G401.6 (cell line): ENCODE data around the gene FKBP2.

Source experiments
- FAIRE-seq: peaks from 2 replicates; lab custom pipeline; 2012; peaks lifted over from hg19 to GRCh38; lab: Jason Lieb, UNC

FKBP2 gene

DNA sequence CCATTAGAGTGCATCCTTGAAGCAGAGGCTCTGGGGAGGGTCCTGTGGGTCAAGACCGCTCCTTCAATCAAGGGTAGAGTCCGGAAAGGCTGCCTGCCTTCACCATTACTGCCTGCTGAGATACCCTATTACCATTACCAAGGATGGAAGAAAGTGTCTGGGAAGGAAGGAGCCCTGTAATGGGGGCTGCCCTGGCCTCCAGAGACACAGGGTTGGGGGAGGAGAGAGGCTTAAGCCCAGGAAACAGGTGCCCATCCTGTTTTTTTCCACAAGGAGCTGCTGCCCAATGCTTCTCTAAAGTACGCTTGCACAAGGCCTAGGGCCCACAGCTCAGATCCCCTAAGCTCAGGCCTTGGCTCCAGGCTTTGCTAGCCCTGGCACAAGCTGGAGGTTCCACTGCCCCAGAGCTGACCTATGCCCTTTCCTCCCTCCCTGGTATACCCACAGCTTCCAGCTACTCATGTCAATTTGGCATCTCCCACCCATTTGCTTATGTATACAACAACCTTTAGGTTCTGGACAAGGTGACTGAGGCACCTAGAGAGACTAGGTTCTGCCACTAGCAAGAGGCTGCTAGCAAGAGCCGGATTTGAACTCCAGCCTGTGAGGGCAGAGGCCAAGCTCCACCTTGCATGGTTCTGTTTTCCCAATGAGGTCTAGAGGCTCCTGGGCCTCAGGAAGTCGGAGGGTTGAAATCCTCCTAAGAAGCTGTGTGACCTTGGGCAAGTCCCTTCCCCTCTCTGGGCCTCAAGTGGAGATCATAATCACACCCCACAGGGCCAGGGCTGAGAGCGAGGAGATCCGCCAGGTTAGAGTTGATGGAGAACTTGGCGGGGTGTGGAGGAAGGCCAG lies 8.9 kb downstream of the FKBP2 start:
- FAIRE-seq: no peak

DNA sequence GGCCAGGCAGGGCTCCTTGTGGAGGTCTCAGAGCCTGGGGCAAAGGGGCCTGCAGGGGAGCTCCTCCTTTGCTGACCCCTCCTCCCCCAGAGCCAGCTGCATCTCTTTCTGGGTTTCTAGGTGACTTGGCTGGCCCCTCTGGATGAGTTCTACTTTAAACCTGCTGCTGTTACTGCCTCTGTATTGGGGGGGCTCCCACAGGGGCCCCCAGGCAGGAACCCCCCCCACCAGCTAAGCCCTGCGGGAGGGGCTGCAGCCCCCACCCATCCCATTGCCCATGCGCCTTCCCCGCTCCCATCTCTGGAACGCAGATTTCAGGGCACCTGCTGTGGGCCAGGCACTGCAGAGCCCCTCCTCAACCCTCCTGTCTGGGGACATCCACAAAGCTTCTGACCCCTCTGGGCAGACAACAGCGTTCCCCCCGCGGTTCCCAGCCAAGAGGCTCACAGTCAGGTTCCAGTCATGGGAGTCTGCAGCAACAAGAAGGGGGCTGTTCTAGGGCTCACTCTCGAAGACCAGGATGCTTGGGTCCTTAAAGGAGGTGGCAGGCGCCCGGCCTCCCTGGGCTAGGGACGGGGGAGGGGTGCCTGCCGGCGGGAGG lies 9.6 kb downstream of the FKBP2 start:
- no peak for FAIRE-seq

DNA sequence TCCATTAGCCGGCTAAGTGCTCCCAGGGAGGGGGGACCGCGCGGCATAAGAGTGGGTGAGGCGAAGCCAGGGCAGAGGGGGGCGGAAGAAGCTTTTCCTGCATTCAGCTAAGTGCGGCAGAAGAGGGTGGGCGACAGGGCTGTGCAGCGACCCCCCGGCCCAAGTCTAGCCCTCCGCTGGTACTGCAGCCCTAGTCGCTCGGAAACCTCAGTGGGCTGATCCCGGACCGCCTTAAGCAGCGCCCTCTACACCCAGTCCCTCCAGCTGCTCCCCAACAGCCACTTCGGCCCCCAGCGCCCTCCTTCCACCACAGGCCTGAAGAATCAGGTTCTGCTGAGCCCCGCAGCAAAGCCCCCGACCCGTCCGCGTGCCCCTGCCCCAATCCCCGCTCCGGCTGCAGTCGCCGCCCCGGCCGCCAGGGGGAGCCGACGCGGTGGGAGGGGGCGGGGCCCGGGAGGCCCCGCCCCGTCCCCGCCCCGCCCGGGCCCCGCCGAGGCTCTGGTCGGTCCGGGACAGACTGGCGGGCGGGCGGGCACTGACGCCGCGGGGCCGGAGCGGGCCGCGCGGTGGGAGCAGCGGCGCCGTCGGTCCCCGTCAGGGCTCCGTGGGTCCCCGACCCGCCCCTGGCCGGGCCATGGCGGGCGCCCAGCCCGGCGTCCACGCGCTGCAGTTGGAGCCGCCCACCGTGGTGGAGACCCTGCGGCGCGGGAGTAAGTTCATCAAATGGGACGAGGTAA lies 10.3 kb downstream of the FKBP2 start, which contains the start of gene PLCB3:
Gene PLCB3, plus strand, starts transcription at position 515 of the 737 bp plus-strand sequence. Its CDS starts 120 bp downstream, at position 635.
- FAIRE-seq: no peak

DNA sequence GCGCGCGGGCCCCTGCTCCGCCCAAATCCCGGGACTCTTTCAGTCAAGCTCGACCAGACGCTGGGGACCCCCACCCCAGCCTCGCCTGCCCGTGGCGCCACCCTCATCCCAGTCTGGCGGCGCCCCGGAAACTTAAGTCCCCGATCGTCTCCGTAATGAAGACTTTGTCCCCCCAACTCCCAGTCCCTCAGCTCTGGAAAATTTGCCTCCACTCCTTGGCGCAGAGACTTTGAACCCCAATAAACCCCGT lies 10.8 kb downstream of the FKBP2 start:
- no peak for FAIRE-seq

DNA sequence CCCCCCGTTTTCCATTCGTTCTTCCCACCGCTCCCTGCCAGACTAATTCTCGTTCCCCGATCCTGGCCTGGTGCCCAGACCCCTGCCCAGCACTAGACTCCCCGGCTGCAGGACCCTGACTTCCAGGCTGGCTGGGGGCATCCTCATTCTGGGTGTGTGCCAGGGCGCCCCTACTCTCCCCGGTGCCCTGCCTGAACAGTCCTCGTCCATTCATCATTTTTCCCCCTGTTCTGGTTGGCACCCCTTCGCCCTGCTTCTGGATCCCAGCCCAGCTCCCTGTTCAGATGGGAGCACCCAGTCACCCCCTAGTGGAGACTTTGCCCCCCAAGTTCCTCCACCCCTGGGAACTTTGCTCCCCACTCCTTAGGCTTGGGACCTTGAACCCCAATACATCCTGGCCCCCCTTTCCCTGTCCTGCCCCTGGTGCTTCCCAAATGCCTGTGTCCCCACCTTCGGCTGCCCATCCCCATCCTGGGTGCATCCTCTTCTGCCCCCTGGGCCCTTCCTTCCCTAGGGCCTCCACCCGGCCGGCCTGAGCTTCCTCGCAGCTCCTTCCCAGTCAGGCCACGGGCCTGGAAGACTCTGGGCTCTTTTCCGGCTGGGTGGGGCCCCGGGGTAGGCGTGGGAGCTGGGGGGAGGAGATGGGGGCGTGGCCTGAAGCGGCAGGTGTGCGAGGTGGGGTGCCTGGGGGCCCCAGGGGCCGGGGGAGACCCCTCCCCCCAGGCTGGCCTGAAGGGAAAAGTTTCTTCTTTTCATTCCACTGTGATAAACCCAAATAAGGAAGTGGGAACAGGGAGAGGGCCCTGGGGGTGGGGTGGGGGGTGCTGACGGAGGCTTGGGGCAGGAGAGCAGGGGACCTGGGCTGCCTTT lies 11.3 kb downstream of the FKBP2 start:
- FAIRE-seq: no peak

DNA sequence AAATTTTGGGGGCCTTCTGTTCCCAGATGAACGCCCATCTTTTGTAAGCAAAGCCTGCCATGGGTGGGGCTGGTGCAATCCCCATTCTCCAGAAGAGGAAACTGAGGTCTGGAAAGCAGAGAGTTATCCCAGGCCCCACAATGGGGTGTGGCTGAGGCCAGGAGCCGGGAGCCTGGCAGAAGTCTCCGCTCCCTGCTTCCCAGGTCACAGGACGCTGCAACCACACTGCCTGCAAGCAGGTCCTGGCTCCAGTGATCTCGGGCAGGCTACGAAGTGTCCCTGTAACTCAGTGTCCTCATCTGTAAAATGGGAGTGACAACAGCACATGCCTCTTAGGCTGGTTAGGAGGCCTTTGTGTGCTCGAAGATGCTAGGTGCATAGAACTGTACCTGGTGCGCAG lies 12.1 kb downstream of the FKBP2 start:
- no peak for FAIRE-seq

GRCh38 chr11:64253481-64253880 lies 12.6 kb downstream of the FKBP2 start:
- no peak for FAIRE-seq

DNA sequence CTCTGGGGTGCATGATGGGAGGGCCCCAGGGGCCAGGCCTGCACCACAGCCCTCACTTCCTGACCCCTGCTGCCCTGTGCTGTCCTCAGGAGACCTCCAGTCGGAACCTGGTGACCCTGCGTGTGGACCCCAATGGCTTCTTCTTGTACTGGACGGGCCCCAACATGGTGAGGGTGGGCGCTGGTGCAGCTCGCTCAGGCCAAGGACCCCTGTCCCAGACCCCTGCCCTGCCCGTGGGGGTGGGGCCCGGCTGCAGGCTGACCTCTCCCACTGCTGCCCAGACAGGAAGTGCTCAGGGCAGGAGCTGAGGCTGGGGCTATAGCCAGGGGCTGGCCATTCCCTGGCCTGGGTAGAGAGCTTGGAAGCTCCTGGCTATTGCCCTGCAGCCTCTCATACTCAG lies 13.4 kb downstream of the FKBP2 start:
- no peak for FAIRE-seq

- FAIRE-seq: no peak
Measured at GRCh38 chr11:64255135-64256128, 14.5 kb downstream of the FKBP2 start.

- FAIRE-seq: no peak
Measured at GRCh38 chr11:64256300-64256699, 15.4 kb downstream of the FKBP2 start.

DNA sequence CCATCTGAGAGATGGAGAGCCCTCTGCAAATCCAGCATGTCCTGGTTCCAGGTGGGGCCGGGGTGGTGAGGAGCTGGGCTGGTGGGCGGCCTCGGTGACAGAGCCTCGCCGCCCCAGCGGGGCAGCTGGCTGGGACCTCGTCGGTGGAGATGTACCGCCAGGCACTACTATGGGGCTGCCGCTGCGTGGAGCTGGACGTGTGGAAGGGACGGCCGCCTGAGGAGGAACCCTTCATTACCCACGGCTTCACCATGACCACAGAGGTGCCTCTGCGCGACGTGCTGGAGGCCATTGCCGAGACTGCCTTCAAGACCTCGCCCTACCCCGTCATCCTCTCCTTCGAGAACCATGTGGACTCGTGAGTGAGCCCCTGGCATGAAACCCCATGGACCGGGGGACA lies 17.5 kb downstream of the FKBP2 start:
- no peak for FAIRE-seq

GRCh38 chr11:64258946-64259532 lies 18.1 kb downstream of the FKBP2 start:
- FAIRE-seq: no peak

DNA sequence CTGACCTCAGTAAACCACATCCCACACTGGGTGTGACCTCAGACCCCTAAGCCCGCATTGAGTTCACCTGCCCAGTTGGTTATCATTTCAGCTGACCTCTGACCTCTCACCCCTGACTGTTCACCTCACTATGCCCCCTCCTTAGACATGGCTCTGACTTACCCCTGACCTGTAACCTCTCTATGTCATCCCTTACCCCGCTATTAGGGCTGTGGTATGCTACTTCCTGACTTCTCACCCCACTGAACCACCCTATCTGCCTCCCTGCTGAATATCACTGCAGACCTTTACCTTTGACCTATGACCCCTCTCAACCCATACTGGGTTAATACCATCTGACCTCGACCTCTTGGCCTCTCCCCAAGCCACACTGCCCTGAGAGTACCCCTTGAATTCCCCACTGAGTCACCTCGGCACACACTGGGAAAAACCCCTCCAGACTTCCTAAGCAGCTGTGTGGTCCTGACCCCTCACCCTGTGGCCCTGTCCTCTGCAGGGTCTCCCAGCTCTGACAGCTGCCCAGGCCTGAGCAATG lies 18.7 kb downstream of the FKBP2 start:
- FAIRE-seq: no peak

GRCh38 chr11:64260147-64260708 lies 19.3 kb downstream of the FKBP2 start:
- no peak for FAIRE-seq

GRCh38 chr11:64261556-64262080 lies 20.7 kb downstream of the FKBP2 start:
- no peak for FAIRE-seq

DNA sequence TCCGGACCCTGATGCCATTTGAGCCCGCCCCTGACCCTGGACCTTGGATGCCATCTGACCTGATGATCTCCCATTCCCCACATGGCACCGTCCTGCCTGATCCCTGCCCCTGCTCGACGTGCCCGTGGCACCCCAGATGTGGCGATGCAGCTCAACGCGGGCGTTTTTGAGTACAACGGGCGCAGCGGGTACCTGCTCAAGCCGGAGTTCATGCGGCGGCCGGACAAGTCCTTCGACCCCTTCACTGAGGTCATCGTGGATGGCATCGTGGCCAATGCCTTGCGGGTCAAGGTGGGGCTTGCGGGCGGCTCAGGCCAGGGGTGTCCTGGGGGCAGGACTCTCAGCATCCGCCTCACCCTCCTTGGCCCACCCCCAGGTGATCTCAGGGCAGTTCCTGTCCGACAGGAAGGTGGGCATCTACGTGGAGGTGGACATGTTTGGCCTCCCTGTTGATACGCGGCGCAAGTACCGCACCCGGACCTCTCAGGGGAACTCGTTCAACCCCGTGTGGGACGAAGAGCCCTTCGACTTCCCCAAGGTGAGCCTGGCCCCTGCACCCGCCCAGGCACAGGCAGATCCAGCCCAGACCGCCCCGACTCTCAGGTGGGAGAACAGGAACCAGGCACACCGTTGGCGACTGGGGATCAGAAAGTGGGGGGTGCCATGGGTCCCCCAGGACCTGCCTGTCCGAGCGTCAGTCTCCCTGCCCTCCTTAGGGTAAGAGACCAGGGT lies 21.5 kb downstream of the FKBP2 start:
- FAIRE-seq: no peak

GRCh38 chr11:64263021-64263946 lies 22.4 kb downstream of the FKBP2 start:
- no peak for FAIRE-seq

- no peak for FAIRE-seq
Measured at GRCh38 chr11:64263947-64264317, 23.0 kb downstream of the FKBP2 start.
